ENCODE measurements around the gene LYZL4.

- TF ChIP-seq EZH2phosphoT487 (IDR thresholded peaks at IDR 0.05; ENCODE audit: borderline replicate concordance) (no peak), CTCF (IDR thresholded peaks at IDR 0.05 in 2 of 3, conservative IDR thresholded peaks at IDR 0.05 in 1 of 3; ENCODE audit: borderline replicate concordance in 1 of 3, insufficient read depth in 1 of 3, low read depth in 2 of 3, low read length in 2 of 3) (no peak), POLR2A (IDR thresholded peaks at IDR 0.05; ENCODE audit: borderline replicate concordance, extremely low read depth, insufficient read depth, insufficient read length) (no peak), FOSL1 (IDR thresholded peaks at IDR 0.05; ENCODE audit: low read depth) (no peak), JUND (IDR thresholded peaks at IDR 0.05) (no peak), EZH2 (IDR thresholded peaks at IDR 0.05) (no peak), SRF (IDR thresholded peaks at IDR 0.05; ENCODE audit: low read depth) (no peak), TCF7L2 (IDR thresholded peaks at IDR 0.05; ENCODE audit: borderline replicate concordance, extremely low read depth, insufficient read depth, insufficient read length) (no peak), POLR2AphosphoS5 (IDR thresholded peaks at IDR 0.05; ENCODE audit: low read depth, low read length) (no peak), CBX3 (IDR thresholded peaks at IDR 0.05; ENCODE audit: low read depth) (no peak), ZNF274 (IDR thresholded peaks at IDR 0.05; ENCODE audit: low read depth, low read length) (no peak)
These were observed 40.6 kb downstream of the LYZL4 start for GRCh38 chr3:42369832-42370231.
